DOHH2 (cell line): ENCODE data around the gene PRKN.

Source experiments
- EZH2phosphoT487 ChIP-seq: fragments of 200-600 bp; sonication (generic); IDR thresholded peaks from 2 replicates; pipeline ENCODE4 v1.6.1; 2017; ENCODE audit warnings: borderline replicate concordance, mild to moderate bottlenecking, antibody characterized with exemption, low read length, moderate library complexity, mixed read lengths
- TF ChIP-seq, protein P1 (sequence below): fragments of 200-600 bp; sonication (generic); IDR thresholded peaks from one replicate; pipeline ENCODE4 v1.5.1; 2014; ENCODE audit warnings: antibody characterized with exemption, mild to moderate bottlenecking, low read depth, low read length; ENCODE audit not compliant: poor library complexity, severe bottlenecking

- TF ChIP-seq, protein P1, sequence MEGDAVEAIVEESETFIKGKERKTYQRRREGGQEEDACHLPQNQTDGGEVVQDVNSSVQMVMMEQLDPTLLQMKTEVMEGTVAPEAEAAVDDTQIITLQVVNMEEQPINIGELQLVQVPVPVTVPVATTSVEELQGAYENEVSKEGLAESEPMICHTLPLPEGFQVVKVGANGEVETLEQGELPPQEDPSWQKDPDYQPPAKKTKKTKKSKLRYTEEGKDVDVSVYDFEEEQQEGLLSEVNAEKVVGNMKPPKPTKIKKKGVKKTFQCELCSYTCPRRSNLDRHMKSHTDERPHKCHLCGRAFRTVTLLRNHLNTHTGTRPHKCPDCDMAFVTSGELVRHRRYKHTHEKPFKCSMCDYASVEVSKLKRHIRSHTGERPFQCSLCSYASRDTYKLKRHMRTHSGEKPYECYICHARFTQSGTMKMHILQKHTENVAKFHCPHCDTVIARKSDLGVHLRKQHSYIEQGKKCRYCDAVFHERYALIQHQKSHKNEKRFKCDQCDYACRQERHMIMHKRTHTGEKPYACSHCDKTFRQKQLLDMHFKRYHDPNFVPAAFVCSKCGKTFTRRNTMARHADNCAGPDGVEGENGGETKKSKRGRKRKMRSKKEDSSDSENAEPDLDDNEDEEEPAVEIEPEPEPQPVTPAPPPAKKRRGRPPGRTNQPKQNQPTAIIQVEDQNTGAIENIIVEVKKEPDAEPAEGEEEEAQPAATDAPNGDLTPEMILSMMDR = no peak
- no peak for TF ChIP-seq EZH2phosphoT487
Measured at GRCh38 chr6:161568885-161569456, 1158.6 kb downstream of the PRKN start.
